ENCODE measurements around the gene FUT6.

The FUT6 gene

DNA sequence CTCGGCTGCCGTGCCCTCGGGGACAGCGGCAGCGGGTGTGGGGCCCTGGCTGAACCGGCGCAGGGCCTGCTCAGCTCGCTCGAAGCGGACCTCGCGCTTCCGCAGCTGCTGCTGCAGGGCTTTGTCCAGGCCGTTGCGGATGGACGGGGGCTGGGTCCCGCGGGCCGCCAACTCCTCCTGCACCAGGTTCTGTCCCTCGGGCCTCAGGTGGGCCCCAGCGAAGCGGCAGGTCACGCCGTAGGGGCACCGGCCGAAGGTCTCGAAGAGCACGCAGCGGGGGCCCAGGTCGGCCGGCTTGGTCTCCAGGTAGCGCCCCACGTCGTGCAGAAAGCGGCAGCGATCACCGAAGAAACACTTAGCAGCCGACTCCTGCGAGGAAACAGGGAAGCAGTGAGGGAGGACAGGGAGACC is 50.1 kb downstream of the FUT6 start:
- ATAC-seq (ENCODE audit: low read depth) (no peak), DNase-seq (ENCODE audit: low spot score) (no peak)
- H3K9me3 ChIP-seq (ENCODE audit: severe bottlenecking): no peaks in the 10 kb centered on the region
- TF ChIP-seq CTCF (IDR thresholded peaks at IDR 0.05; ENCODE audit: poor library complexity, severe bottlenecking): no peak
- peaks cover 1% of the 10 kb centered on the region for H3K4me1 ChIP-seq (ENCODE audit: insufficient read depth, poor library complexity, severe bottlenecking)
- no peaks in the 10 kb centered on the region for H3K27me3 ChIP-seq (ENCODE audit: insufficient read depth, poor library complexity, severe bottlenecking)
- no peak overlapping the region for H3K4me3 ChIP-seq (ENCODE audit: severe bottlenecking)
- H3K36me3 ChIP-seq (ENCODE audit: low read depth): peaks cover 44% of the 10 kb centered on the region
- H3K27ac ChIP-seq (ENCODE audit: poor library complexity, severe bottlenecking): no peak overlapping the region

GRCh38 chr19:5788422-5788821 is 51.1 kb downstream of the FUT6 start:
- ATAC-seq (ENCODE audit: low read depth) (no peak), DNase-seq (ENCODE audit: low spot score) (no peak)
- H3K27ac ChIP-seq (ENCODE audit: poor library complexity, severe bottlenecking): no peak overlapping the region
- H3K27me3 ChIP-seq (ENCODE audit: insufficient read depth, poor library complexity, severe bottlenecking): no peaks in the 10 kb centered on the region
- H3K9me3 ChIP-seq (ENCODE audit: severe bottlenecking): no peaks in the 10 kb centered on the region
- H3K4me1 ChIP-seq (ENCODE audit: insufficient read depth, poor library complexity, severe bottlenecking): no peaks in the 10 kb centered on the region
- peaks cover 44% of the 10 kb centered on the region for H3K36me3 ChIP-seq (ENCODE audit: low read depth)
- no peak overlapping the region for H3K4me3 ChIP-seq (ENCODE audit: severe bottlenecking)
- no peak for TF ChIP-seq CTCF (IDR thresholded peaks at IDR 0.05; ENCODE audit: poor library complexity, severe bottlenecking)

GRCh38 chr19:5787409-5788182 is 51.9 kb downstream of the FUT6 start:
- DNase-seq (ENCODE audit: low spot score) (no peak), ATAC-seq (ENCODE audit: low read depth) (no peak)
- TF ChIP-seq CTCF (IDR thresholded peaks at IDR 0.05; ENCODE audit: poor library complexity, severe bottlenecking): no peak
- Histone ChIP-seq H3K36me3 (ENCODE audit: low read depth) (peaks cover 44% of the 10 kb centered on the region), H3K4me3 (ENCODE audit: severe bottlenecking) (no peak overlapping the region), H3K27me3 (ENCODE audit: insufficient read depth, poor library complexity, severe bottlenecking) (no peaks in the 10 kb centered on the region), H3K9me3 (ENCODE audit: severe bottlenecking) (no peaks in the 10 kb centered on the region), H3K27ac (ENCODE audit: poor library complexity, severe bottlenecking) (no peak overlapping the region), H3K4me1 (ENCODE audit: insufficient read depth, poor library complexity, severe bottlenecking) (no peaks in the 10 kb centered on the region)

DNA sequence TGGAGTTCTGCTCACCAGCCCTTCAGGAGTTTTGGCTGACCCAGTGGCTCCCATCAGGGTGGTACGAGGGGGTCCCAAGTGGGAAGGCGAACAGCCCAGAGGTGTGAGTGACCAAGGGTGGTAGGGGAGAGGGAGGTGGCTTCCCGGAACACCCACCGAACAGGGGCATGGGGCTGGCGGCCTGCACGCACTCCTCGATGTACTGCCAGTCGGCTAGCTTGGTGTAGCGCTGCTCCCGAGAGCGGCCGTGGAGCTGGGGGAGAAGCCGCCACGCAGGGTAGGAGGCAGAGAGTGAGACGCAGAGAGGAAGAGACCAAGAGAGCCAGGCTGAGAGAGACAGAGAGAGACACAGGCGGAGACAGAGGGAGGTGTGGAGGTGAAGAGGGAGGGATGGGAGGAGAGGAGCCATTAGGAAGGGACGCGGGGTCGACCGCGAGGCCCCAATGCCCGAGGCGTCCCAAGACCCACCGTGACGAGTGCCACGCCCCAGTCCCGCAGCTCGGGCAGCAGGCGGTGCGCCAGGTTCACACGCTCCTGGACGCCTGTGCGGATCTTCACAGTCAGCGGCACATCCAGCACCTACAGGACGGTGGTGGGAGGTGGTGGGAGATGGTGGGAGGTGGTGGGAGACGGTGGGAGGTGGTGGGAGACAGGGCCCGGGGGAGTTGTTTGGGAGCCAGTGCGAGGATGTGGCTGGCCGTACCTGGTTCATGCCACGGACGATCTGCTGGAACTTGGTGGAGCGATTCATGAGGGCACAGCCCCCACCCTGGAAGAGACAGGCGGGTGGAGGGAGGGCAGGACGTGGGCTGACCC is 52.7 kb downstream of the FUT6 start:
- H3K36me3 ChIP-seq (ENCODE audit: low read depth): peaks cover 44% of the 10 kb centered on the region
- no peak for TF ChIP-seq CTCF (IDR thresholded peaks at IDR 0.05; ENCODE audit: poor library complexity, severe bottlenecking)
- ATAC-seq (ENCODE audit: low read depth) (no peak), DNase-seq (ENCODE audit: low spot score) (no peak)
- no peaks in the 10 kb centered on the region for H3K27me3 ChIP-seq (ENCODE audit: insufficient read depth, poor library complexity, severe bottlenecking)
- H3K4me1 ChIP-seq (ENCODE audit: insufficient read depth, poor library complexity, severe bottlenecking): no peaks in the 10 kb centered on the region
- H3K4me3 ChIP-seq (ENCODE audit: severe bottlenecking): no peak overlapping the region
- no peaks in the 10 kb centered on the region for H3K9me3 ChIP-seq (ENCODE audit: severe bottlenecking)
- no peak overlapping the region for H3K27ac ChIP-seq (ENCODE audit: poor library complexity, severe bottlenecking)

Measured in RWPE2 (cell line).